ENCODE results near the gene RNLS. TPM values are rescaled to one million over a fixed set of nuclear protein-coding genes. Genes with fewer than 3 reads are reported as not detected.

Gene RNLS
- total RNA-seq, 1 experiment from 2014 or later: 11.4 TPM

GRCh38 chr10:88582411-88582805 lies 710 bp downstream of the RNLS start:
- POLR2A ChIA-PET: interaction anchor here (0.5 to 0.7 kb wide), 2 partner anchors 112 to 719 kb away, joined by 6 to 13 read pairs; partner anchors contain the start of genes KLLN and PTEN
- ATAC-seq (peak; percentile 6; the same call in 1 of the 2 replicates), DNase-seq (ENCODE audit: low read depth, low spot score) (no peak)
- intact Hi-C loops (cut with micrococcal nuclease; ENCODE audit: unreplicated experiment): no loop called here
- H3K36me3 ChIP-seq (ENCODE audit: control insufficient read depth, insufficient read depth, low read length): no peaks in the 10 kb centered on the region
- TF ChIP-seq TCF7L2 (IDR thresholded peaks at IDR 0.05; ENCODE audit: low read depth, low read length) (no peak), POLR2AphosphoS5 (IDR thresholded peaks at IDR 0.05; ENCODE audit: low read depth, low read length) (no peak), CTCF (IDR thresholded peaks at IDR 0.05) (no peak), SIN3A (IDR thresholded peaks at IDR 0.05; ENCODE audit: borderline replicate concordance, insufficient read depth, low read depth, low read length) (no peak), REST (IDR thresholded peaks at IDR 0.05; ENCODE audit: insufficient read depth in 1 of 2, low read depth in 2 of 2, low read length in 1 of 2) (no peak)
- in situ Hi-C loops (cut with HindIII; ENCODE audit: low pct_unique_long_range_greater_than_20kb, low sequenced_read_pairs): no loop called here
- H3K27me3 ChIP-seq (ENCODE audit: control insufficient read depth, insufficient read depth, low read length): 0 out of 2 replicates have a peak, but pooled peaks cover 2% of the 10 kb centered on the region
- BruUV-seq (replicated peaks): no TSS peak
- H3K4me1 ChIP-seq (ENCODE audit: control insufficient read depth, insufficient read depth, low read length): peaks cover 5% of the 10 kb centered on the region
- CTCF ChIA-PET: interaction anchor here (0.7 to 1.2 kb wide), 4 partner anchors 146 to 1515 kb away, joined by 4 to 9 read pairs (median 6); no protein-coding TSS in a partner anchor
- no peaks in the 10 kb centered on the region for H3K9me3 ChIP-seq (ENCODE audit: control insufficient read depth, insufficient read depth, low read depth, low read length)
- H3K4me3 ChIP-seq (ENCODE audit: low read depth in 2 of 2, low read length in 2 of 2): peak overlapping the region; percentile 74 to 78
- peak overlapping the region; percentile 93 for H3K27ac ChIP-seq (ENCODE audit: low read length)

- H3K27me3 ChIP-seq (ENCODE audit: control insufficient read depth, insufficient read depth, low read length): no peaks in the 10 kb centered on the region
- H3K27ac ChIP-seq (ENCODE audit: low read length): no peak overlapping the region; the same call in 1 of the 2 replicates
- no peak overlapping the region for H3K4me3 ChIP-seq (ENCODE audit: low read depth in 2 of 2, low read length in 2 of 2)
- CTCF ChIA-PET: interaction anchor here (0.8 to 1.2 kb wide), 4 partner anchors 24 to 422 kb away, joined by 3 to 10 read pairs (median 5); no protein-coding TSS in a partner anchor
- BruUV-seq (replicated peaks): no TSS peak
- H3K9me3 ChIP-seq (ENCODE audit: control insufficient read depth, insufficient read depth, low read depth, low read length): no peaks in the 10 kb centered on the region; the same call in 1 of the 2 replicates
- no peaks in the 10 kb centered on the region for H3K4me1 ChIP-seq (ENCODE audit: control insufficient read depth, insufficient read depth, low read length)
- in situ Hi-C loops (cut with HindIII; ENCODE audit: low pct_unique_long_range_greater_than_20kb, low sequenced_read_pairs): no loop called here
- no peaks in the 10 kb centered on the region for H3K36me3 ChIP-seq (ENCODE audit: control insufficient read depth, insufficient read depth, low read length)
- TF ChIP-seq CTCF (IDR thresholded peaks at IDR 0.05): peak; percentile 59; the same call in 1 of the 2 replicates
- no peak for TF ChIP-seq POLR2AphosphoS5 (IDR thresholded peaks at IDR 0.05; ENCODE audit: low read depth, low read length)
- intact Hi-C loops (cut with micrococcal nuclease; ENCODE audit: unreplicated experiment): loop anchor here (1.0 to 2.0 kb wide), 2 partner anchors 245 to 368 kb away; no protein-coding TSS in a partner anchor
- ATAC-seq: peak; percentile 91
- POLR2A ChIA-PET: no interaction called here
- no peak for DNase-seq (ENCODE audit: low read depth, low spot score)
Observed at GRCh38 chr10:88565072-88565471, 18.0 kb downstream of the RNLS start.

All from Panc1 (cell line).